ELF-1 (cell line): ENCODE measurements around the gene PRR19.
A peak's percentile ranks its signal among the peaks of the same experiment; 100 is the strongest.

Experiments
- DNase-seq: peaks from one replicate; pipeline ENCODE4 v3.0.0-alpha.2; 2016; ENCODE audit warnings: low read depth, low spot score

Gene PRR19

DNA sequence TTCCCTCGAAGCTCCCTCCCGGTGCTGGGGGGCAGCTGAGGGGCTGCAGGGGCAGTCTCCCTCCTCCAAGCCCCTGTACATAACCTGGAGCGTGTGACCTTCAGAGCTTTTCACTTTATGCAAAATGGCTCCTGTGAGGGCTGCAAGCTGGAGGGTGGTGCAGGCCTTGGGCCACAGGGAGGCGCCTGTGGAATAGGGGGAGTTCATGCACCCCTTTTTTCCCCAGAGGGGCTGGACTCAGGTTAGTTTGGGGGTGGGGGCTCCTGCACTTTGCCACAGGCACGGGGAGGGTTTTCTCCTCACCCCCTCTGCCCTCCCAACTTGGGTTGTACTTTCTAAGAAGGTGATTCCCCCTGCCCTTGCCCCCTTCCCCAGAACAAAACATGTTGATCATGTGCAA, 6.6 kb upstream of the PRR19 start:
- DNase-seq, result no peak

GRCh38 chr19:42295831-42296525, 6.0 kb upstream of the PRR19 start:
- peak; percentile 89 for DNase-seq

- no peak for DNase-seq
Measured at GRCh38 chr19:42297039-42297438, 4.9 kb upstream of the PRR19 start.

DNA sequence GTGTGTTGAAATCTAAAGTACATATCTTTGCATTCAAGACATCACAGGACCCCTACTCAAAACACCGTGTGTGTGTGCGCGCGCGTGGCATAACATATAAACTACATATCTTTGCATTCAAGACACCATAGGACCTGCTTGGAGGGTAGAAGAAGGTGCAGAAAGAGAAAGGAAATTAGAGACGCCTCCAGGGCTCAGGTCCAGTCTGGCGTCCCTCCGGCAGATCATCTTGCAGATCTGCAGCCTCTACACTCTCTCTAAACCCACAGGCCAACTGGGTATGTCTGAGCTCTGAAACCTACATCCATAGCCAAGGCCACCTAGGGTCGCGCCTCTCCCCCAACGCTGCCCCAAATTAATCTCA, 1.2 kb downstream of the PRR19 start:
- DNase-seq, result peak; percentile 27

DNA sequence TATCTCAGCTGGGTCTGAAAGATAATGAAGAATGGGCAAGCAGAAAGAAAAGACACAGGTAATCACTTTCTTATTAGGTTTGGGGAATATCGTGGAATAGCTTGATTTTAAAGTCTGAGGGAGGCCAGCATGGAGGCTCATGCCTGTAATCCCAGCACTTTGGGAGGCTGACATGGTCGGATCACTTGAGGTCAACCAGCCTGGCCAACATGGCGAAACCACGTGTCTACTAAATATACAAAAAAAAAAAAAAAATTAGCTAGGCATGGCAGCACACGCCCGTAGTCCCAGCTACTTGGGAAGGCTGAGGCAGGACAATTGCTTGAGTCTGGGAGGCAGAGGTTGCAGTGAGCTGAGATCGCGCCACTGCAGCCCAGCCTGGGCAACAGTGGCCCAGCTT, 1.9 kb downstream of the PRR19 start:
- DNase-seq, result no peak

- DNase-seq, result peak; percentile 30
Measured at GRCh38 chr19:42306646-42307045, 4.7 kb downstream of the PRR19 start.

DNA sequence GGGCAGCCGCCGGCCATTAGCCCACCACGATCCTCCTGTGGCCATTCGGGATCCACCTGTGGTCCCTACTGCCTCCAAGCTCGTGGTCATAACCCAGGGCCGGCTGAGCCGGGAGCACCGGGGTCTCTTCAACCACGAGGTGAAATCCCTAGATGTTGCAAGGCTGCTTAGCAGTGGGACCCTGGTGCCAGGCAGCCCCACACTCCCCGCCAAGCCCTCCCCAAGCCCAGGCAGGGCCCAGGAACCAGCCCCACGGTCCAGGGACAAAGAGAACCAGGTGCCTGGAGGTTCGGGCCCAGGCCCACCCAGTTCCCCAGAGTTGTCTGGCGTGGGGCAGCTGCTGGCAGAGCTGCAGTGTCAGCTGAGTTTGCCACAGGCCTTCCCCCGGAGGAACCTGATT, 7.8 kb downstream of the PRR19 start:
- no peak for DNase-seq

DNA sequence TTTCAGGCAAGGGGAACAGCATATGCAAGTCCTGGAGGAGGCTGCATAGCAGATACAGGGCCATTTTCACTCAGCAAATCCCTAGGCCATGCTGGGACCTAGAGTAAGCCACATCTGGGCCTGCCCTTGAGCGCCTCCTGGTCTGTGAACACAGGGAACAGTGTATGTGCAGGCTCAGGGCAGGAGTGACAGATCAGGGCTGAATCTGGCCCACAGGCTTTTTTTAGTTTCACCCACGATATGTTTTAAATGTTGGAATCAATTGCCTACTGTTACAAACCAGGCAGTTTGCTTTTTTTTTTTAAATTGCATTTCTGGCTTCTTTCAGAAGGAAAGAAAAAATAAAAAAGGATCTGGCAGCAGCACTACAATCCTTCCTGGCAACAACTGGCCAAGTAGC, 9.7 kb downstream of the PRR19 start:
- DNase-seq, result peak; percentile 28

GRCh38 chr19:42312370-42312769, 10.4 kb downstream of the PRR19 start:
- DNase-seq, result no peak

DNA sequence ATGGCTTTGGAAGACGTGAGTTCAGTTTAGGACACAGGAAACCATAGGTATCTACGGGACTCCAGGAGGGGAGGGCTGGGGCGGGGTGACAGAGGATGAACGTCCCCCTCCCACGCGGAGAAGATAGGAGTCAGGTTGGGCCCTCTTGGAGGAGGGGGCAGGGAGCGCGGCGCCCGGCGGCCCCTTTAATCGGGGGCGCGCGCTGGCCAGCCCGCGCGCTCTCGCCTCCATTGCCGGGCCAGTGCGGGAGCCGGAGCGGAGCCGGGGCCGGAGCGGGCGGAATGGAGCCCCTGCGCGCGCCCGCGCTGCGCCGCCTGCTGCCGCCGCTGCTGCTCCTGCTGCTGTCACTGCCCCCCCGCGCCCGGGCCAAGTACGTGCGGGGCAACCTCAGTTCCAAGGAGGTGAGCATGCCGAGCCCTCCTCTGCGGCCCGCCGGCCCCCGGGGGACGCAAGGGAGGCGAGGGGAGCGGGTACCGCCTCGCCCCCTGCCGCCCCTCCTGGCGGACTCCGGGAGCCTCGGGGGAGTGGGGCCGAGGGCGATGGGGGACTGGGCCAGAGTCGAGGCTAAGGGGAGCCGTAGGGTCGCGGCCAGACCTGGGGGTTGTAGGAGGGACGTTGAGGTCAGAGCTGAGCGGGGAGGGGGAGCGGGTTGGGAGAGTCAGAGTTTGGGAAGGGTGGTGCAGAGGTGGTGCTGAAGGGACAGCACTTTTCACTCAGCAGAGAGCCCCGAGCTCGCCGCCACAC, 11.3 kb downstream of the PRR19 start, which contains the start of gene TMEM145:
Gene TMEM145, plus strand, starts transcription at position 214 of the 744 bp plus-strand sequence. Its CDS starts 68 bp downstream, at position 282.
- DNase-seq, result peak; percentile 70

DNA sequence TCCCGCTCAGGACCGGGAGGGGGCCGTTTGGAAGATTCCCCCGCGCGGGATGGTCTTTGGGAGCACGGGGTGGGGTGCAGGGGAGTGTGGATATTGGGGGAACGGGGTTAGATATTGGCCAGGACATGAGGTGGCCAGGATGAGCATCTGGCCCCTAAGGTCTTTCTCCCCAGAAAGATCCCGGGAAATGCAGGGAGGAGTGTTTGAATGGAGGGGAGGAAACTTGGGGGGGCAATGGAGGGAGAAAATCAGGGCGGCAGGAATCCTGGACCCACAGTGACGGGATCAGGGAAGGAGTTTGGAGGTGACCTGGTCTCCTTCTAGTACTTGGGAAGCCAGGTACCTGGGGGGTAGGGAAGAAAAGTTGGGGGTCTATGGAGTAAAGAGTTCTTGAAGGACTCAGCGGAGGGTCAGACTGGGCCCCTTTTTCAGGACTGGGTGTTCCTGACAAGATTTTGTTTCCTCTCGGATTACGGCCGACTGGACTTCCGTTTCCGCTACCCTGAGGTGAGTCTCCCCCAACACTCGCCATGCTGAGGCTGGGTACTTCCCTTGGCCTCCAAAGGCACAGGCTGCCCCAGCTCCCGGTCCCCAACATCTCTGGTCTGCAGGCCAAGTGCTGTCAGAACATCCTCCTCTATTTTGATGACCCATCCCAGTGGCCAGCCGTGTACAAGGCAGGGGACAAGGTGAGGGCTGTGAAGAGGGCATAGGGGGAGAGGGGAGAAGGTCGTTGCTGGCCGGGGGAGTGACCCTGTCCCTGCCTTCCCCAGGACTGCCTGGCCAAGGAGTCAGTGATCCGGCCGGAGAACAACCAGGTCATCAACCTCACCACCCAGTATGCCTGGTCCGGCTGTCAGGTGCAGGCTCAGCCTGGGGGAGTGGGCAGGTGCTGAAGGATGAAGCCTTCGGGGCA, 12.2 kb downstream of the PRR19 start:
- DNase-seq, result no peak

- DNase-seq, result no peak
Measured at GRCh38 chr19:42315024-42315423, 13.1 kb downstream of the PRR19 start.

- DNase-seq, result no peak
Measured at GRCh38 chr19:42316223-42317211, 14.6 kb downstream of the PRR19 start.

DNA sequence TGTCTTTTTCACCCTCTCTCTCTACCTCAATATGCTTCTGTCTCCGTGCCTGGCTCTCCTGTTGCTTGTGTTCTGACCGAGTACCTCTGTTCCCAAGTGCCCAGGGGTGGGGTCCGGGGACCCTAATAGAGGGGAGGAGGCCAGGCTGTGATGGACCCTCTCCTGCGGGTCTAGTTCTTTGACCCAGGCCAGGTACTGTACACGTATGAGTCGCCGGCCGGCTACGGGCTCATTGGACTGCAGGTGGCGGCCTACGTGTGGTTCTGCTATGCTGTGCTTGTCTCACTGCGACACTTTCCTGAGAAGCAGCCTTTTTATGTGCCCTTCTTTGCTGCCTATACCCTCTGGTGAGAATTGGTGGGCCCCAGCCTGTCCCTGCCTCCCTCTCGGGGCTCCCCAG, 15.6 kb downstream of the PRR19 start:
- no peak for DNase-seq

DNA sequence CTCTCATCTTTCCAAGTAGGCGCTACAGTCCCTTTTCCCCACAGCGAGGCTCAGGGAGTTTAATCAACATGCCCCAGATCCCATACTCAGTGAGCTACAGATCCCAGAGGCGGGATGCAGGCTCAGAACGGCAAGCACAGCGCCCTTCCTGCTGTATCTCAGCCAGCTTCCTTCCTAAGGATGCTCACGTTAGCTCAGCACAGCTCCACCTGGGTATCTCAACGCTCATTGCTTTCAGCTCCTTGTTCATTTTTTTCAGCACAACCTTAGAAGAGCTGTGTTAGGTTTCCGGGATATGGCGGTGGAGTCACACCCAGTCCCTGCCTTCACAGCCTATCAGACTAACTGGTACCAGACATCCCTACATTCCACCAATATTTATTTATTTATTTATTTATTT, 20.4 kb downstream of the PRR19 start:
- no peak for DNase-seq

- peak; percentile 60 for DNase-seq
Measured at GRCh38 chr19:42323473-42323851, 21.5 kb downstream of the PRR19 start.

DNA sequence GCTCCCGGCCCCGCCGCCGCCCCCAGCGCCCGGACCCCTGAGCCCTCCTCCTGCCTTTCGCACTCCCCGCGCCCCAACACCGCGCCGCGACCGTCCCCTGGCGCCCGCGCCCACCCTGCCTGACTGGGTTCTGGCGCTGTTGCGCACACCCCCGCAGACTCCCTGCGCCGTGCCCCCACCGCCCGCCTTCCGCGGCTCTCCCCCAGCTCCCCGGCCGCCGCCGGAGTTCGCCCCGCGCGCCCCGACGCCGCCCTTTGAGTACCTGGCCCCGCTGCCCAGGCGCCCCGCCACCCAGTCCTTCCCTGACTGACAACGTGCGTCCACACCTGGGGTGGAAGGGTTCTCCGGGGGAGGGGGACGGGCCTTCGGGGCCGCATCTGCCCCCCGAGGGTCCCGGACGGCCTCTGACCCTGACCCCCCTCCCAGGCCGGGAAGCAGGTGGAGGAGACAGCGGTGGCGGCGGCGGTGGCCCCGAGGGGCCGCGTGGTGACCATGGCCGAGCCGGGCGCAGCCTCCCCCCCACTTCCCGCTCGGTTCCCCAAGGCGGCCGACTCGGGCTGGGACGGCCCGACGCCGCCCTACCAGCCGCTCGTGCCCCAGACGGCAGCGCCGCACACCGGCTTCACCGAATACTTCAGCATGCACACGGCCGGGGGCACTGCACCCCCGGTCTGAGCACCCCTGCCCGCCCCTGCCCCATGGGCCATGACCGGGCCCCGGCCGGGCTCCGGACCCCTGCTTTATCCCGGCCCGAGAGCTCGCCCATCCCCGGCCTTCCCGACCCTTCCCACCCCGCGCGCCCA, 22.1 kb downstream of the PRR19 start:
- DNase-seq, result no peak

GRCh38 chr19:42324655-42325307, 22.8 kb downstream of the PRR19 start:
- DNase-seq, result no peak

DNA sequence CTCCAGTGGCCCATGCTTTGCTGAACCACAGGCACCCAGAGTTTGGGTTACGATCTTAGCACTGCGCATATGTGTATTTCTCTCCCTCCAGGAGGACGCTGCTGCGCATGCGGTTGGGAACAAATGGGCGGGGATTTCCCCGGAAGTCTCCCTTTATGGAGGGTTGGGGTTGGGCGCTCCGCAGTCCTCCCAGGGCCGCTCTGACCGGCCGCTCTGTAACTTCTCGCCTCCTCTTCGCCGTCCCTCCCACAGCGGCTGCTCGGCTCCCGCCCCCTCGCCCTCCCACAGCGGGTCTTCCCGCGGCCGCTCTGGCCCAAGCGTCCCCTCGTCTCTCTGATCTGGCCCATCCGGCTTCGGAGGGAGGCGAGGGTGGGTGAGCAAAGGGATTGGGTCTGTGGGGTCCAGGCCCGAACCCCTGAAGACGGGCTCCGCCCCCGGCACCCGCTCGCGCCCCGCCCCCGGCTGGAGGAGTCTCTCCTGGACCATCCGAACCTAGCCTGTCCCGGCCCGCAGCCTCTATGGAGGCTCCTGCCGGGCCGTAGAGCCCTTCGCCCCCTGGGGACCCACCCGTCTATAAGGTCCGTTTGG, 23.5 kb downstream of the PRR19 start, which contains the start of gene MEGF8:
Gene MEGF8, plus strand, starts transcription at position 328 of the 588 bp plus-strand sequence. CDS start 609 bp downstream, outside the sequence.
- peak; percentile 100 for DNase-seq
